H1 (cell line): ENCODE measurements around the gene MRPL47. TPM values are rescaled to one million over a fixed set of nuclear protein-coding genes. Genes with fewer than 3 reads are reported as not detected.

ENCODE experiments used
- CHD1 ChIP-seq: IDR thresholded peaks from 2 replicates; pipeline ENCODE4 v1.6.1; 2012; ENCODE audit warnings: low read depth, low read length, improper control_type of control experiment
- CREB1 ChIP-seq: IDR thresholded peaks from 2 replicates; pipeline ENCODE4 v1.6.1; 2012; ENCODE audit warnings: inconsistent platforms
- JUN ChIP-seq: IDR thresholded peaks from 2 replicates; pipeline ENCODE4 v1.6.1; 2011; ENCODE audit warnings: low read depth, mild to moderate bottlenecking, improper control_type of control experiment, low read length
- JUND ChIP-seq: IDR thresholded peaks from 2 replicates; pipeline ENCODE4 v1.6.1; 2011; ENCODE audit warnings: mild to moderate bottlenecking, improper control_type of control experiment, low read length
- MAFK ChIP-seq: IDR thresholded peaks from 2 replicates; pipeline ENCODE4 v1.6.1; 2012; ENCODE audit warnings: low read depth, mild to moderate bottlenecking, improper control_type of control experiment, low read length
- POLR2A ChIP-seq, 2 experiments: IDR thresholded peaks; 1 replicate in 1 of 2; 2 replicates in 1 of 2; pipeline ENCODE4 v1.6.1; 2011; ENCODE audit warnings: low read depth in 2 of 2, low read length in 2 of 2, mild to moderate bottlenecking in 2 of 2; ENCODE audit errors: control extremely low read depth in 1 of 2
- polyA plus RNA-seq, 7 experiments: library from polyadenylated mRNA; depleted of rRNA in 3 of 7; stranded (reverse) in 5 of 7; unstranded in 2 of 7; fragments of >200 nt in 5 of 7; fragments of 200-250 nt in 2 of 7; gene quantifications; 1 replicate in 5 of 7; 2 replicates in 1 of 7; 4 replicates in 1 of 7; pipeline versions ENCODE4 v1.2.1 to v1.2.3, GENCODE V29; 2011 to 2013; ENCODE audit warnings: missing spikeins in 2 of 7, mixed read lengths in 2 of 7
- total RNA-seq: library from RNA; stranded (reverse); fragmentation: NEBNext Ultra II Directional; extraction: Animal tissue kit (Norgen Biotek cat#: 25700); gene quantifications from 2 replicates; pipeline ENCODE4 v1.2.1, GENCODE V29; 2021

Gene MRPL47
- total and polyA plus RNA-seq, 2 of the 8 experiments (the other 6 are each of a cell fraction or from before 2014, with no cell fraction given), result 26.1 to 76.6 TPM

DNA sequence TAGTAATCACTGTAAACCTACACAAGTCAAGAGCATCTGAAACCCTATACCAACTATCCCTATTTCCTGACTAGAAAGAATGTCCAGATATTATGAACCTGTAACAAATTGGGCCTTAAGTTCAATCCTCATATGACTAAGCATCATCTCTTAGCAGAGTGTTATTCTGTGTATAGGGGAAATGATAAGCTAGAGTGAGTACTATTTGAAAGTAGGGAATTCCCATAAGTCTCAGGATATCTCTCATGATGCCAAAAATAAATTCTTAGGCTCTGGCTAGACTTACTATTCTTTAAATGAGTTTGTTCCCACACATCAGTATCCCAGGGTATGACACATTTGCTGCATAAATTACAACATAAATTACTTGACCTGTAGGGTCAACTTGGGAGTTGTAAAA is 15.3 kb downstream of the MRPL47 start (continued):
- TF ChIP-seq CREB1 (no peak), JUND (no peak), MAFK (no peak), JUN (no peak), CHD1 (no peak), POLR2A (IDR thresholded peaks at IDR 0.05; ENCODE audit: control extremely low read depth in 1 of 2, low read depth in 2 of 2, low read length in 2 of 2) (no peak)
